ENCODE results near the gene TMED9.

Gene TMED9

DNA sequence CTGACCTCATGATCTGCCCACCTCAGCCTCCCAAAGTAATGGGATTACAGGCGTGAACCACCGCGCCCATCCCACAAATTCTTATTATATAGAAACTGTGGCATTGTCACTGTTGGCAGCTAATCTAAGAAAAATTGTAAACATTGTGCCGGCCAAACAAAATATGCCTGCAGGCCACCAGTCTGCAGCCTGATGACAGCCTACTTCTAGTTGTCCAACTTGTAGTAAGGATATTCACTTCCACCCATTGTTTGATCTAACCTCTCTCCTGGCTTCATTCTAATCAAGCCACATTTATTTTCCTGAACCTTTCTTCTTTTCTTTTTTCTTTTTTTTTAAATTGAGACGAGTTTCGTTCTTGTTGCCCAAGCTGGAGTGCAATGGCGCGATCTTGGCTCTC lies 13.7 kb upstream of the TMED9 start:
- no peak for DNase-seq (ENCODE audit: low read depth in 2 of 2)

GRCh38 chr5:177588413-177588909 lies 3.5 kb upstream of the TMED9 start:
- DNase-seq (ENCODE audit: low read depth in 2 of 2): no peak

DNA sequence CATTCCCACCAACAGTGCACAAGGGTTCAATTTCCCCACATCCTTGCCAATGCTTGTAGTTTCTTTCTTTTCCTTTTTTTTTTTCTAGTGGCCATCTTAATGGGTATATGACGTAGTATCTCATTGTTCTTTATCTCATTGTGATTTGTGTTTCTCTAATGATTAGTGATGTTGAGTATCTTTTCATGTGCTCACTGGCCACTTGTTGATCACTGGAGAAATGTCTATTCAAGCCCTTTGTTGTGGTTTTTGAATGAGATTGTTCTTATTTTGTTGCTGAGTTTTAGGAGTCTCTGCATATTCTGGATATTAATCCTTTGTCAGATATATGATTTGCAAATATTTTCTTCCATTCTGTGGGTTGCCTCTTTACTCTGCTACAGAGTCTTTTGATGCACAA lies 1.6 kb upstream of the TMED9 start:
- DNase-seq (ENCODE audit: low read depth in 2 of 2): no peak

GRCh38 chr5:177591690-177592009 lies 353 bp upstream of the TMED9 start:
- DNase-seq (ENCODE audit: low read depth in 2 of 2): no peak

DNA sequence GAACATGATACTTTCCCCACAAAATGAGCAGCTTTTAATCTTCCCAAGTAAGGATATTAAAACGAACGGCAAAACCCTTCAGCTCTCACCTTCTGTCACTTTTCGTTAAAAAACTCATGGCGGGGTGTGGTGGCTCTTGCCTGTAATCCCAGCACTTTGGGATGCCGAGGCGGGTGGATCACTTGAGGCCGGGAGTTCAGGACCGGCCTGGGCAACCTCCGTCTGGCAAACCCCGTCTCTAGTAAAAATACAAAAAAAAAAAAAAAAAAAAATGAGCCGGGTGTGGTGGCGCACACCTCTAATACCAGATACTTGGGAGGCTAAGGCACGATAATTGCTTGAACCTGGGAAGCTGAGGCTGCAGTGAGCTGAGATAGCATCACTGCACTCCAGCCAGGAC lies 902 bp downstream of the TMED9 start:
- DNase-seq (ENCODE audit: low read depth in 2 of 2): no peak

GRCh38 chr5:177593511-177593910 lies 1.5 kb downstream of the TMED9 start:
- DNase-seq (ENCODE audit: low read depth in 2 of 2): no peak

- DNase-seq (ENCODE audit: low read depth in 2 of 2): no peak
Observed at GRCh38 chr5:177594071-177594470, 2.1 kb downstream of the TMED9 start.

DNA sequence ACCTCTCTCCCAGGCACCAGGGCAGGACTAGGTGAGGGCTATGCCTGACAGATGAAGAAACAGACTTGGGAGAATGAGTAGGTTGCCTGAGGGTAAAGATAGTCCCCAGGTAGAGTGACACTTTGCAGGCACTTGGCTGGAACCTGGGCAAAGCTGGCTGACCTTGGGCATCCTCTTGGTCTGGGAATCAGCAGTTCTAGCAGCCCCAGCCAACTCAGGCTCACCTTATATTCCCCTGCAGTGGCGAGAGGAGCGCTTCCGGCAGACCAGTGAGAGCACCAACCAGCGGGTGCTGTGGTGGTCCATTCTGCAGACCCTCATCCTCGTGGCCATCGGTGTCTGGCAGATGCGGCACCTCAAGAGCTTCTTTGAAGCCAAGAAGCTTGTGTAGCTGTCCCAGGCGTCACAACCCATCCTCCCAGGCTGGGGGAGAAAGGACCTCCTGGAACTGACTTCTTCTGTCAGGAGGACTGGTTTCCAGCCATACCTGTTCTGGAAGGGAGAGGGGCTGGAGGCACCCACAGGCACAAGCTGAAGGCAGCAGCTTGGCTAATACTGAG lies 3.1 kb downstream of the TMED9 start:
- DNase-seq (ENCODE audit: low read depth in 2 of 2): no peak

DNA sequence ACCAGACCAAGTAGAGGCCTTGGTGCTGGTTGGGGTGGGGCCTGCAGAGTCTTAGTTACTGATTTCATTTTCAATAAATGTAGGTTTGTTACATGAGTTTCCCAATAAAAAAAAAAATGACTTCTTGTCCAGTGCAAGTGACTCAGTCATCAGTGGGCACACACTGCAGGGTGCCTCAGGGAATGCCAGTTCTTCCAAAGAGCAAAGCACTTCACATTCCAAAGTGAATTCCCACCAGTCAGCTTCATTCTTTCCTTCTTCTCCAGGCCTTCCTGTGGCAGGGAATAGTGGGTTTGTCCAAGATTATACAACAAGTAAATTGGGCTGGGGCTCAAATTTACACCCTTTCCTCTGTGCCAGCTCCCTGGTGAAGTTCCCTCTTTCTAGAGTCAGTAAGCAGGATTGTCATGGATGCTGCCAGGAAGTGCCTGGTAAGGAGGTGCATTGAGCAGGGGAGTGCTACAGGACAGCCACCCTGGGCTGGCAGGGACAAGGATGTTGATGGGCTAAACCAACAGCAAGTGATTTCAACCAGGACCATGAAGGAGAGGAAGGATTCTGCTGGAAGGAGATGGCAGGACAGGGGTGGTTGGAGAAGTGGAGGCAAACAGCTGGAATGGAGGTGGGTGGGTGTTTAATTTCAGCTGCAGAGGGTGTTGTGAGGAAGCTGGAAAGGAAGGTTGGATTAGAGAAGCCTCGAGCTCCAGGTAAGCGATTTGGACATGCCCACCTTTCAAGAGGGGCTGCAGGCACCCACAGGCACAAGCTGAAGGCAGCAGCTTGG lies 4.2 kb downstream of the TMED9 start:
- no peak for DNase-seq (ENCODE audit: low read depth in 2 of 2)

GRCh38 chr5:177596775-177597238 lies 4.8 kb downstream of the TMED9 start:
- DNase-seq (ENCODE audit: low read depth in 2 of 2): no peak

DNA sequence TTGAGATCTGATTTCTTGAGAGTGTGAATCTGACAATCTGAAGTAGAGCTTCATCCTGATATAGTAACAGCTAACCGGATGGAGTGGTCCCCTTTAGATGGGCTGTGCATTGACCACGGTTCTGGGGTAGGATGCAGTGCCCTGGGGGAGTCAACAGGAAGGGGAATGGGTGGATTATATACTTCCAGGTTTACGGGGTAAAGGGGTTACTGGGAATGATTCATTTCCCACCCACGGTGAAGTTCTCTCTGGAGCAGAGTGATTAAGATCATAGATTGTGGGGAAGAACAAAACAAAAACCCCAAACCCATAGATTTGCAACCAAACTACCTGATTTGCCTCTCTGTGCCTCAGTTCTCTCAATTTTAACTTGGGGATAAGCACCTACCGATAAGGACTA lies 6.5 kb downstream of the TMED9 start:
- no peak for DNase-seq (ENCODE audit: low read depth in 2 of 2)

DNA sequence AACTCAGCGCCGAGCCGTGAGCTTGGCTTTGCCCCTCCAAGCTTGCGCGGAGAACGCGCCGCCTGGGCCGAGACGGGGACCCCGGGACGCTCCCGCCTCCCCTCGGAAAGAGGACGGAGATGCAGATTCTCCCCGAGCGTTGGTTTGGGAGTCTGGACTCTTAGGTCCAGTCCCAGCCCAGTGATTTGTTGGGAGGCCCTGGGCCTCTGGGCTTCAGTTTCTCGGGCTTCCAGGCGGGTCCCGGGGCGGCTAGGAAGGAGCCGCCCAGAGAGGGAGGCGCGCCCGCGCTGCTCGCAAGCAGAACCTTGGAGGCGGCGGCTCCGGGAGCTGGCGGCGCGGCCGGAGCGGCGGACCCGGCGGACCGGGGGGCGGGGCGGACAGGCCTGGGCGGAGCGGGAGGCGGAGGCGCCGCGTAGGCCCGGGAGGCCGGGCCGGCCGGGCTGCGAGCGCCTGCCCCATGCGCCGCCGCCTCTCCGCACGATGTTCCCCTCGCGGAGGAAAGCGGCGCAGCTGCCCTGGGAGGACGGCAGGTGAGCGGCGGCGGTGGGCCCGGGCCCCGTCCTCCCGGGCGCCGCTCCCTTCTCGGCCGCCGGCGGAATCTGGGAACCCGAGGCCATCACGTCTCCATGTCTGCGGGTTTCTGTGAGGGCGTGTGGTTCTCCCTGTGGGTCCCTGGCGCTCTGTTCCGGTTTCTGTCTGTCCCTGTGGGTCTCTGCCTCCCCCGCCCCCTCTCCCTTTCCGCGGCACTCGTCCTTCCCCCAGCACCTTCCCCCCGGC lies 7.9 kb downstream of the TMED9 start, which contains the start of gene B4GALT7:
Gene B4GALT7 (plus strand): TSS at position 402 of the 777 bp plus-strand sequence. CDS start 79 bp downstream, at position 481.
- DNase-seq (ENCODE audit: low read depth in 2 of 2): peak; percentile 85 to 91

DNA sequence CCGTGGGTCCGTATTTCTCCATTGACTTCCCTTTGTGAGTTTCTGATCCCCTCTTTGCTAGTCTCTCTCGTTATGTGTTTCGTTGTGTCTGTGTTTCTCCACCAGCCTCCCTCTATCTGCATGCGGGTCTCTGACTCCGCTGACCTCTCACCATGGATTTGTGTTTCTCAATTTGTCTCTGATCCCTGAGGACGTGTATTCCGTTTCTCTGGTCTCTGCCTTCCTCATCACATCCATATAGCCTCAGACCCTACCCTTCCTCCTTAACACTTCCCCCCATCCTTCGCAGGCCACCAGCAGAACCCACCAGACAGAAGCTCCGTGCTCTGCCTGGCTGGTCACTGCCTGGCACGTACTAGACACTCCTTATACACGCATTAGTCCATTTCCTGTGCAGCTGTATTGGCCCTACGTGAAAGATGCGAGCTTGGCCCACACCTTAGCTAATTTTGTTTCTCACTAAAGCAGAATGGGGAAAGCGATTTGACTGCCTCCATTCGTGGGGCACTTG lies 8.6 kb downstream of the TMED9 start:
- no peak for DNase-seq (ENCODE audit: low read depth in 2 of 2)

- no peak for DNase-seq (ENCODE audit: low read depth in 2 of 2)
Observed at GRCh38 chr5:177601126-177601525, 9.1 kb downstream of the TMED9 start.

- no peak for DNase-seq (ENCODE audit: low read depth in 2 of 2)
Observed at GRCh38 chr5:177601577-177602457, 9.8 kb downstream of the TMED9 start.

DNA sequence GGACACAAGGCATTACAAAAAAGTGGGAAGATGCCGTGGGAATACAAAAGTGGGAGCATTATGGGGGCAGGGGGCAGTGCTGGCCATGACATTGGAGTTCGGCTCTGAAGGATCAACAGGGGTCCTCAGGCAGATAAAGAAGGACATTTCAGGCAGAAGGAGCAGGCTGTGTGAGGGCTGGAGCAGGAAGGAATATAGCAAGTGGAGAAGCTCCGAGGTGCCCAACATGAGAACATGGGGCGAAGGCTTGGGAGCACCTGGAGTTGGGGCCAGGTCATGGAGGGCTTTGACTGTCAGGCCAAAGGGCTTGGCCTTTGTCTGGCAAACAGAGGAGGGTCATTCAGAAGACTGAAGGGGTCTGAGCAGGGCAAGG lies 10.4 kb downstream of the TMED9 start:
- DNase-seq (ENCODE audit: low read depth in 2 of 2): no peak

DNA sequence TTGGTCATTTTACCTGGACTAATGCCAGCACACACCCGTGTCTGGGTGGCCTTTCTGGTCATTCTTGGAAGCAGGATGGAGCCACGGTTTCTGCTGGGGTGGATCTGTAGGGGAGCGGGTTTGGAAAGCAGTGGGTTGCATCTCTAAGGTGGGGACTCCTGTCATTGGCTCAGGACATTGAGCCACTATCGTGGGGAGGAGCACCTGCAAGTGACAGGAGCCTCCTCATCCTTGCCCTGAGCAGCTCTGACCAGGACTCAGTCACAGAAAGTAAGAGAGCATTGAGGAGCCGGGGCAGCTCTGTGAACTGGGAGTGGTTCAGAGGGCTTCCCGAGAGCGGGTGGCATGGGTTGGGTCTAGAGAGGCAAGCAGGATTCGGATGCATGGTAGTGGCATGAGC lies 11.6 kb downstream of the TMED9 start:
- DNase-seq (ENCODE audit: low read depth in 2 of 2): no peak

GRCh38 chr5:177604116-177604521 lies 12.1 kb downstream of the TMED9 start:
- DNase-seq (ENCODE audit: low read depth in 2 of 2): no peak

- DNase-seq (ENCODE audit: low read depth in 2 of 2): no peak
Observed at GRCh38 chr5:177604656-177605055, 12.7 kb downstream of the TMED9 start.

GRCh38 chr5:177605078-177605477 lies 13.1 kb downstream of the TMED9 start:
- DNase-seq (ENCODE audit: low read depth in 2 of 2): no peak

DNA sequence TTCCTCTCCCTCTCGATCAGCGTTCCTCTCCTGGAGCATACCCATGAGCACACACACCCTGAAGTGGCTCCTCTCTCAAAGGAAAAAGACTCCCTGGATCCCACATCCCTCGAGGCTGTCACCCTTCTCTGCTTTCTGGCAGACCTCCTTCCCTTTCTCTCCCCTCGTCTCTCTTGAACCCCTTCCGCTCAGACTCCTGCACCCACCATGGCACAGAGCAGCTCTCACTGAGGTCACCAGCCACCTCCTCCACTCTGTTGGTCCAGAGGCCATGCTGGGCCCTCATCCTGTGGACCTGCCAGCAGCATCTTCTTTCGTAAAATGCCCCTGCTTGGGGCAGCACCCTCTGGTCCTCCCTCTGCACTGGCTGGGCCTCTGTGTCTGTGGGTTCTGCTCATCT lies 13.7 kb downstream of the TMED9 start:
- no peak for DNase-seq (ENCODE audit: low read depth in 2 of 2)
